ENCODE data around the gene RAI14.
"Not testable (repeated sequence)": the region's sequence is repeated elsewhere in the genome, so short reads cannot be mapped to it uniquely, and the experiment has no call there.

Gene RAI14

DNA sequence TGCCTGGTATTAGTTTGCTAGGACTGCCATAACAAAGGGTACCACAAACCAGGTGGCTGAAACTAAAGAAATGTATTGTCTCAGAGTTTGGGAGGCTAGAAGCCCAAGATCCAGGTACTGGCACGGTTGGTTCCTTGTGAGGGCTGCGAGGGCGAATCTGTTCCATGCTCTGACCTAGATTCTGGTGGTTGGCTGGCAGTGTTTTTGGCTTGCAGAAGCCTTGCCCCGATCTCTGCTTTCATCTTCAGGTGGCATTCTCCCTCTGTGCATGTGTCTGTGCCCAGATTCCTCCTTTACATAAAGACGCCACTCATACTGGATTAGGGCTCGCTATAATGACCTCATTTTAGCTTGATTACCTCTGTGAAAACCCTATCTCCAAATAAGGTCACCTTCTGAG, 36.7 kb downstream of the RAI14 start:
- Histone ChIP-seq H3K27ac (ENCODE audit: low read depth, low read length) (no peak overlapping the region), H3K4me3 (ENCODE audit: low read depth in 1 of 2, low read length in 2 of 2) (no peak overlapping the region)

DNA sequence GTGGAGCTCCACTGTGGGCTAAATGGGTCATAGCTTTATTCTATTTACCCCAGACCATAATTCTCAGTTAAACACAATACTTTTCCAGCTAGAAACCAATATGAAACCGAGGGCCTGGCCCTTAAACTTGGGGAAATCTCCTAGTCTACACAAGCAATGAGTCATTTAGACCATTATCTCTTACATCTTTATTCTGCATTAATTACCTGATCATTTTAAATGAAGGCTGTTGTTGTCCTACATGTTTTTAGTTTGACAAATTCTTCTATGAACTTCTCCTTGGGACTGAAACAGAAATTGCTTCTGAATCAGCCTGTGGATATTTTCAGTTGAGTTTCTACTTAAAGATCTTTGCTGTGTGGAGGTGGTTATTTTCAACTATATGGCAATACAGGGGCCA, 37.9 kb downstream of the RAI14 start:
- H3K36me3 ChIP-seq (ENCODE audit: insufficient read depth, low read length) = no peaks in the 10 kb centered on the region

More for the DNA sequence above, 36.7 kb downstream of the RAI14 start:
- no peaks in the 10 kb centered on the region for H3K36me3 ChIP-seq (ENCODE audit: insufficient read depth, low read length)
- no peaks in the 10 kb centered on the region for H3K9me3 ChIP-seq (ENCODE audit: low read length)
- no peaks in the 10 kb centered on the region for H3K27me3 ChIP-seq (ENCODE audit: control insufficient read depth in 1 of 2, insufficient read depth in 2 of 2, low read length in 2 of 2)
- no peak overlapping the region for H3K9ac ChIP-seq (ENCODE audit: low read length)
- H3K4me1 ChIP-seq (ENCODE audit: insufficient read depth, low read length) = peaks cover 34% of the 10 kb centered on the region

DNA sequence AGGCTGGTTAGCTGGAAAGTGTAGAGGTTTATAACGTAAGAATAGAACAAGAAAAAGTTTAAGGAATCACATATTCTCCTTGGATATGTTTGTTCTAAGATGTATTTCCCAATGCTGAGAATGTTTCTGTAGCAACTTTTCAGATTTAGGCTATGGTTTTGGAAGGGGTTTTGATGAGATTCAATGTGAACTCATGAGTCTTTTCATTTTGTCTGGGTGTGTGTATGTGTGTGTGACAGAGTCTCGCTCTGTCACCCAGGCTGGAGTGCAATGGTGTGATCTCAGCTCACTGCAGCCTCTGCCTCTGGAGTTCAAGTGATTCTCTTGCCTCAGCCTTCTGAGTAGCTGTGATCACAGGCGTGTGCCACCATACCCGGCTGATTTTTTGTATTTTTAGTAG, 38.6 kb downstream of the RAI14 start:
- no peaks in the 10 kb centered on the region for H3K36me3 ChIP-seq (ENCODE audit: insufficient read depth, low read length)
- H3K27me3 ChIP-seq (ENCODE audit: control insufficient read depth in 1 of 2, insufficient read depth in 2 of 2, low read length in 2 of 2) = no peaks in the 10 kb centered on the region
- peaks cover 26% of the 10 kb centered on the region for H3K4me1 ChIP-seq (ENCODE audit: insufficient read depth, low read length)
- no peak overlapping the region for H3K27ac ChIP-seq (ENCODE audit: low read depth, low read length)
- H3K9me3 ChIP-seq (ENCODE audit: low read length) = no peaks in the 10 kb centered on the region
- peak overlapping the region in 1 of 2 donors; percentile 37 for H3K4me3 ChIP-seq (ENCODE audit: low read depth in 1 of 2, low read length in 2 of 2)
- H3K9ac ChIP-seq (ENCODE audit: low read length) = no peak overlapping the region

More for the DNA sequence above, 37.9 kb downstream of the RAI14 start:
- H3K27me3 ChIP-seq (ENCODE audit: control insufficient read depth in 1 of 2, insufficient read depth in 2 of 2, low read length in 2 of 2) = no peaks in the 10 kb centered on the region
- no peak overlapping the region for H3K4me3 ChIP-seq (ENCODE audit: low read depth in 1 of 2, low read length in 2 of 2)
- peaks cover 26% of the 10 kb centered on the region for H3K4me1 ChIP-seq (ENCODE audit: insufficient read depth, low read length)
- no peak overlapping the region for H3K9ac ChIP-seq (ENCODE audit: low read length)
- no peaks in the 10 kb centered on the region for H3K9me3 ChIP-seq (ENCODE audit: low read length)
- no peak overlapping the region for H3K27ac ChIP-seq (ENCODE audit: low read depth, low read length)

DNA sequence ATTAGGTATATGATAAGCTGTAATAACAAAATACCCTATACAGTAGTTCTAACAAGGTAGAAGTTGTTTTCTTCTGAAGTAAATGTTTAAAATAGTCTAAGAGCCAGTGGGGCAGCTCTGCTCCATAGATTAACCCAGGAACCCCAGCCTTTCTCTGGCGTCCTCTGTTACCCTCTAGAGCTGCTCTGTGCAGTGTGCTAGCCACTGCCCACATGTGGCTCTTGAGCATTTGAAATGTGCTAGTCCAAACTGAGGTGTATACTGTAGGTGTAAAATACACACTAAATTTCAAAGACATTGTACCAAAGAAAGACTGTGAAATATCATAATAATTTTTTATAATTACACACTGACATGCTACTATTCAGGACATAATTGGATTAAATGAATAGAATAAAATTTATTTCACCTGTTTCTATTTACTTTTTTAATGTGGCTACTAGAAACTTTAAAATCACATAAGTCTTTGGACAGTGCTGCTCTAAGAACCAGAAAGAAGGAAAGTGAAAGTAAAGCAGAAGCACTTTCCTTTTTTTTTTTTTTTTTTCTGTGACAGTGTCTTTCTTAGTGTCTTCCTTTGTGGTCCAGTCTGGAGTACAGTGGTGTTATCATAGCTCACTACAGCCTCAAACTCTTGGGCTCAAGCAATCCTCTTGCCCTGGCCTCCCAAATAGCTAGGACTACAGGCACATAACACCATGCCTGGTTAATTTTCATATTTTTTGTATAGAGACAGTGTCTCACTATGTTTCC, 39.3 kb downstream of the RAI14 start:
- Histone ChIP-seq H3K27me3 (ENCODE audit: control insufficient read depth in 1 of 2, insufficient read depth in 2 of 2, low read length in 2 of 2) (no peaks in the 10 kb centered on the region), H3K4me1 (ENCODE audit: insufficient read depth, low read length) (peaks cover 26% of the 10 kb centered on the region), H3K36me3 (ENCODE audit: insufficient read depth, low read length) (no peaks in the 10 kb centered on the region), H3K9ac (ENCODE audit: low read length) (no peak overlapping the region), H3K27ac (ENCODE audit: low read depth, low read length) (peak overlapping the region; percentile 27), H3K9me3 (ENCODE audit: low read length) (no peaks in the 10 kb centered on the region), H3K4me3 (ENCODE audit: low read depth in 1 of 2, low read length in 2 of 2) (peak overlapping the region in 1 of 2 donors; percentile 37)

DNA sequence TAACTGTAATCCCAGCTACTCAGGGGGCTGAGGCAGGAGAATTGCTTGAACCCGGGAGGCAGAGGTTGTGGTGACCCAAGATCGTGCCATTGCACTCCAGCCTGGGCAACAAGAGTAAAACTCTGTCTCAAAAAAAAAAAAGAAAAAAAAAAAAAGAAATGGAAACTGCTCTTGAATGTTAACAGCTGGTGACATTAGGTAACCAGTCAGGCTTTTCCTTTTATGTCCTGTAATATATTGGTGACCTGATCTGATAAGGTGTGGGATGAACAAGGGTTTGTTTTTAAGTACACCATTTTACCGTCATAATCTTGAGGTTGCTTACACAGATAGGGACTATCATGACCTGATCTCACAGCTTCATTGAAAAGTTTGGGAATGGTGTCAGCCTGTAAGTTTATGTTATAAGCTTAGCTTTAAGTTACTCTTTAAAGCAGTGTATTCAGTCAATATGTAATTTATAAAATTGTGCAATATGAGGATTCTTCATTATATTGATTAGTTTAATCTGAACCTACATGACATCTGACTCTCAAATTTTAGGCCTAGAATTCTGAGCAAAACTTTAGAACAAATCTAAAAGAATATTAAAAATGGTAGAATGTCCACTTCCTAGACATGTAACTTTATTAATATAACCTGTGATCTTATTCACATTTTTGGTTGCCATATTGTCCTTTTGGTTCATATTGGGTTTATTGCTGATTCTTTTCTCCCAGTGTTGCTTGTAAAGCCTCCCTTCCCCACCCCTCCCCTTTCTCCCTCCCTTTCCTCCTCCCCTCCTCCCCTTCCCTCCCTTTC, 41.4 kb downstream of the RAI14 start:
- no peaks in the 10 kb centered on the region for H3K9me3 ChIP-seq (ENCODE audit: low read length)
- peaks cover 25% of the 10 kb centered on the region for H3K4me1 ChIP-seq (ENCODE audit: insufficient read depth, low read length)
- no peak overlapping the region for H3K4me3 ChIP-seq (ENCODE audit: low read depth in 1 of 2, low read length in 2 of 2)
- H3K27ac ChIP-seq (ENCODE audit: low read depth, low read length) = no peak overlapping the region
- no peak overlapping the region for H3K9ac ChIP-seq (ENCODE audit: low read length)
- H3K27me3 ChIP-seq (ENCODE audit: control insufficient read depth in 1 of 2, insufficient read depth in 2 of 2, low read length in 2 of 2) = no peaks in the 10 kb centered on the region
- H3K36me3 ChIP-seq (ENCODE audit: insufficient read depth, low read length) = no peaks in the 10 kb centered on the region

DNA sequence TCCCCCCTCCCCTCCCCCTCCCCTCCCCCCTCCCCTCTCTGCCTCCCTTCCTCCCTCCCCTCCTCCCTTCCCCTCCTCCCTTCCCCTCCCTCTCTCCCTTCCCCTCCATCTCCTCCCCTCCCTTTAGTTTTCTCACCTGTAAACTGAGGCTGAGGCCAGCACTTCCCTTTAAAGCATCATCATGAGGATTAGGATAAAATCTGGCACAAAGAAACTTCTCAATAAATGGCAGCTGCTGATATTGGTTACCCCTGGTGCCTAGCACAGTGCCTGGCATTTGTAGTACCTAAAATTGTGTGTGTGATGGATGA, 41.9 kb downstream of the RAI14 start:
- Histone ChIP-seq H3K4me1 (ENCODE audit: insufficient read depth, low read length) (peaks cover 19% of the 10 kb centered on the region), H3K9ac (ENCODE audit: low read length) (no peak overlapping the region), H3K36me3 (ENCODE audit: insufficient read depth, low read length) (no peaks in the 10 kb centered on the region), H3K27ac (ENCODE audit: low read depth, low read length) (no peak overlapping the region), H3K27me3 (ENCODE audit: control insufficient read depth in 1 of 2, insufficient read depth in 2 of 2, low read length in 2 of 2) (no peaks in the 10 kb centered on the region), H3K9me3 (ENCODE audit: low read length) (no peaks in the 10 kb centered on the region), H3K4me3 (ENCODE audit: low read depth in 1 of 2, low read length in 2 of 2) (no peak overlapping the region)

DNA sequence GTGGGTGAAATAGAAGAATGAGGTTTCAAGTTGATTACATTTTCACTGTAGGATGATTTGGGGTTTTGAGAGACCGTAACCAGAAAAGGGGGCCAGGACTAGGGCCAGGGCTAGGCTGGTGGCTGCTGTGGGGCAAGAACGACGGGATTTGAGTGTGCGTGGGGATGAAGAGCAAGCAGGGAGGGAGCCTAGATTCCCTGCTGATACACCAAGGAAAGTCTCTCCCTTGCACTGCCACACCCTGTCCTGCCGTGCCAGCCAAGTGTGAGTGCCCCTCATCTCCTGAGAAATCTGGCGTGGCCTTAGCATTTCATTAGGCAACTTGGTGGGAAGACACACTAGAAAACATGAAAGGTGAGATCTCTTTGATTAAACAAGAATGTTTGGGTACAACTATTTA, 42.6 kb downstream of the RAI14 start:
- Histone ChIP-seq H3K4me1 (ENCODE audit: insufficient read depth, low read length) (peaks cover 12% of the 10 kb centered on the region), H3K27ac (ENCODE audit: low read depth, low read length) (no peak overlapping the region), H3K9me3 (ENCODE audit: low read length) (no peaks in the 10 kb centered on the region), H3K27me3 (ENCODE audit: control insufficient read depth in 1 of 2, insufficient read depth in 2 of 2, low read length in 2 of 2) (no peaks in the 10 kb centered on the region), H3K36me3 (ENCODE audit: insufficient read depth, low read length) (no peaks in the 10 kb centered on the region), H3K9ac (ENCODE audit: low read length) (no peak overlapping the region), H3K4me3 (ENCODE audit: low read depth in 1 of 2, low read length in 2 of 2) (no peak overlapping the region)

DNA sequence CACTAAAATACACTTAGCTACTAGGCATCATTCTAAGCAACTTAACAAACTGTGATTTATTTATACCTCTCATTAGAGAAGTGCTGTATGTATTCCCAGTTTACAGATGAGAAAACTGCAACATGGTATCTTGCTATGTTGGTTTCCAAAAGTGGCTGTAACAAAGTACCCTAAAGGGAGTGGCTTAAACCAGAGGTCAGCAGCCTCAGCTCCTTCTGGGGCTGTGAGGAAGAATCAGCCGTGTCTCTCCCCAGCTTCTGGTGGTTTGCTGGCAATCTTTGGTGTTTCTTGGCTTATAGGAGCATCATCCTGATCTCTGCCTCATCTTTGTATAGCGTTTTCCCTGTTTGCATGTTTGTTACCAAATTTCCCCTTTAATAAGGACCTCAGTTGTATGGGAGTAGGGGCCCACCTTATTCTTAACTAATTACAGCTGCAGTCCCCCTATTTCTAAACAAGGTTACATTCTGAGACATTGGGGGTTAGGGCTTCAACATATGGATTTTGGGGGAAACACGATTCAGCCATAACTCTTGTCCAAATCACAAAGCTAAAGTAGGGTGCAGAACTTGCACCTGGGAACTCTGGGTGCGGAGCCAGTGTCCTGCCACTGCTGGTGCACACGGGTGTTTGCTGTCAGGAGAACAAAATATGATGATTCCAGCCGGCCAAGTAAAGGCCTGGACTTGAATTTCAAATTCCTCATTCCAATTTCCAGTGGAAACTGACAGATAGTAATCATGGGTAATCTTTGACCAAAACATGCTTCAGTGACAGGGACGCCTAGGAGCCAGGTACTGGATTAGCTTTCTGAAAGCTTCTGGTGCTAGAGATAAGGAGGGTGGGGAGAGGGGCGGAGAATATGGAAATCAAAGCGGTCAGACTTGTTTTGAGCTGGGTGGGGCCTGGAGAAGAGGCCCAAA, 43.3 kb downstream of the RAI14 start:
- H3K4me3 ChIP-seq (ENCODE audit: low read depth in 1 of 2, low read length in 2 of 2) = no peak overlapping the region
- H3K27me3 ChIP-seq (ENCODE audit: control insufficient read depth in 1 of 2, insufficient read depth in 2 of 2, low read length in 2 of 2) = no peaks in the 10 kb centered on the region
- H3K9ac ChIP-seq (ENCODE audit: low read length) = no peak overlapping the region
- H3K36me3 ChIP-seq (ENCODE audit: insufficient read depth, low read length) = no peaks in the 10 kb centered on the region
- H3K27ac ChIP-seq (ENCODE audit: low read depth, low read length) = no peak overlapping the region
- no peaks in the 10 kb centered on the region for H3K9me3 ChIP-seq (ENCODE audit: low read length)
- H3K4me1 ChIP-seq (ENCODE audit: insufficient read depth, low read length) = peaks cover 6% of the 10 kb centered on the region

DNA sequence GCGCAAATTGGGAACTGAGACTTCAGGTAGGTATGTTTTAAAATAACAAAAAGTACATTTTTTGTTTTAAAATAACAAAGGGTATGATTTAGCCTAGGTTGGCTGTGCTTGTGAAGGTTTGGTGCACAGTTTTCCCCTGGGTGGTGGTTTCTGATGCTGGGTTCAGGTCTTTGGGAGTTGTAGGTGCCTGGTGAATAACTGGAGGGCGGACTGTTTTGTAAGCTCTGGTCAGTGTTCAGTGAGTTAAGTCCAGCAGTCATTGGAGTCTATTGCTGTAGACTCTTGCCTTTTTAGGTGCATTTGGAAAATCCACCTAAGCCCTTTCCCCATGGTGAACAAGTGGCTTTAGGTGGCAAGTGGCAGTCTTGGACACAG, 43.9 kb downstream of the RAI14 start:
- no peaks in the 10 kb centered on the region for H3K36me3 ChIP-seq (ENCODE audit: insufficient read depth, low read length)
- H3K4me3 ChIP-seq (ENCODE audit: low read depth in 1 of 2, low read length in 2 of 2) = no peak overlapping the region
- no peak overlapping the region for H3K27ac ChIP-seq (ENCODE audit: low read depth, low read length)
- no peaks in the 10 kb centered on the region for H3K27me3 ChIP-seq (ENCODE audit: control insufficient read depth in 1 of 2, insufficient read depth in 2 of 2, low read length in 2 of 2)
- H3K4me1 ChIP-seq (ENCODE audit: insufficient read depth, low read length) = peaks cover 4% of the 10 kb centered on the region
- H3K9ac ChIP-seq (ENCODE audit: low read length) = no peak overlapping the region
- H3K9me3 ChIP-seq (ENCODE audit: low read length) = no peaks in the 10 kb centered on the region

DNA sequence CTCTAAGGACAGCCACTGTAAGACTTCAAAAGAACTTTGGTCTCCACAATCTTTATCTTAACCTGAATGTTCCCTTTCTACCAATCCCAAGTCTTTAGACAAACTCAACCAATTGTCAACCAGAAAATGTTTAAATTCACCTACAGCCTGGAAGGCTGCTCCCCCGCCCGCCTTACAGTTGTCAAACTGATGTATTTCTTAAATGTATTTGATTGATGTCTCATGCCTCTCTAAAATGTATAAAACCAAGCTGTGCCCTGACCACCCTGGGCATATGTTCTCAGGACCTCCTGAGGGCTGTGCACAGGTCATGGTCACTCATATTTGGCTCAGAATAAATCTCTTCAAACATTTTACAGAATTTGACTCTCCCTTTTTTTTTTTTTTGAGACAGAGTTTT, 45.3 kb downstream of the RAI14 start:
- not testable (repeated sequence) for H3K27ac ChIP-seq (ENCODE audit: low read depth, low read length); H3K4me3 ChIP-seq (ENCODE audit: low read depth in 1 of 2, low read length in 2 of 2); H3K4me1 ChIP-seq (ENCODE audit: insufficient read depth, low read length); H3K36me3 ChIP-seq (ENCODE audit: insufficient read depth, low read length); H3K9me3 ChIP-seq (ENCODE audit: low read length); H3K27me3 ChIP-seq (ENCODE audit: control insufficient read depth in 1 of 2, insufficient read depth in 2 of 2, low read length in 2 of 2); H3K9ac ChIP-seq (ENCODE audit: low read length)

Data from muscle layer of colon (tissue), 2 donors.